SU-DHL-6 (cell line): Measurements from ENCODE around the gene SNRNP200.
A peak's percentile ranks its signal among the peaks of the same experiment; 100 is the strongest.

Source experiments
- H2AFZ ChIP-seq: fragments of 200-600 bp; sonication (generic); 2 replicates; pipeline ENCODE4 v1.6.1; 2014; ENCODE audit warnings: low read depth, mild to moderate bottlenecking, moderate library complexity, mixed read lengths, antibody characterized with exemption, low read length; ENCODE audit not compliant: severe bottlenecking
- H3F3A ChIP-seq: fragments of 200-600 bp; shearing (Covaris generic); 2 replicates; pipeline ENCODE4 v1.6.0; 2016; ENCODE audit warnings: antibody characterized with exemption, mild to moderate bottlenecking; ENCODE audit not compliant: insufficient read depth
- H3K27ac ChIP-seq: fragments of 200-600 bp; sonication (generic); 2 replicates; pipeline ENCODE4 v1.5.1; 2016; ENCODE audit warnings: low read depth, mild to moderate bottlenecking, low read length, moderate library complexity, mixed read lengths
- H3K27me3 ChIP-seq: fragments of 200-600 bp; sonication (generic), shearing (Covaris generic); 2 replicates; pipeline ENCODE4 v1.6.0; 2014; ENCODE audit warnings: mild to moderate bottlenecking, low read length
- H3K36me3 ChIP-seq: fragments of 200-600 bp; sonication (generic); 2 replicates; pipeline ENCODE4 v1.6.1; 2014; ENCODE audit warnings: mild to moderate bottlenecking, low read length, mixed read lengths
- H3K4me2 ChIP-seq: fragments of 300-600, 200-600 bp; shearing (Covaris generic), sonication (generic); 2 replicates; pipeline ENCODE4 v1.6.0; 2014; ENCODE audit warnings: low read length, low read depth, mild to moderate bottlenecking; ENCODE audit not compliant: poor library complexity, severe bottlenecking
- H3K4me3 ChIP-seq: fragments of 200-600 bp; sonication (generic); 2 replicates; pipeline ENCODE4 v1.5.1; 2014; ENCODE audit warnings: antibody characterized with exemption, low read length, mild to moderate bottlenecking, mixed read lengths; ENCODE audit not compliant: insufficient read depth, poor library complexity, severe bottlenecking
- H3K79me2 ChIP-seq: fragments of 200-600 bp; sonication (generic); 2 replicates; pipeline ENCODE4 v1.6.1; 2014; ENCODE audit warnings: mild to moderate bottlenecking, low read length, moderate library complexity; ENCODE audit not compliant: insufficient read depth
- H3K9ac ChIP-seq: fragments of 200-600 bp; sonication (generic); 2 replicates; pipeline ENCODE4 v1.7.0; 2014; ENCODE audit warnings: mild to moderate bottlenecking, low read length
- H3K9me2 ChIP-seq: fragments of 200-600 bp; sonication (generic); replicated peaks from 2 replicates; pipeline ENCODE4 v1.6.1; 2014; ENCODE audit warnings: low read length; ENCODE audit not compliant: insufficient read depth
- H3K9me3 ChIP-seq: fragments of 200-600 bp; sonication (generic); 2 replicates; pipeline ENCODE4 v1.6.1; 2014; ENCODE audit warnings: low read length, mixed read lengths; ENCODE audit not compliant: insufficient read depth
- H4K20me1 ChIP-seq: fragments of 200-600 bp; sonication (generic); 2 replicates; pipeline ENCODE4 v1.6.1; 2014; ENCODE audit warnings: low read depth, mild to moderate bottlenecking, antibody characterized with exemption, low read length, moderate library complexity, mixed read lengths
- EZH2phosphoT487 ChIP-seq: fragments of 200-600 bp; sonication (generic), shearing (Covaris generic); conservative IDR thresholded peaks from 2 replicates; pipeline ENCODE4 v1.6.1; 2018; ENCODE audit warnings: mild to moderate bottlenecking, antibody characterized with exemption, low read length, moderate library complexity, mixed read lengths
- TF ChIP-seq, protein P1 (sequence below): fragments of 200-600 bp; sonication (generic); IDR thresholded peaks from one replicate; pipeline ENCODE4 v1.5.1; 2017; ENCODE audit warnings: antibody characterized with exemption, mild to moderate bottlenecking, low read length, moderate library complexity; ENCODE audit not compliant: insufficient read depth, poor library complexity, severe bottlenecking

SNRNP200 gene

DNA sequence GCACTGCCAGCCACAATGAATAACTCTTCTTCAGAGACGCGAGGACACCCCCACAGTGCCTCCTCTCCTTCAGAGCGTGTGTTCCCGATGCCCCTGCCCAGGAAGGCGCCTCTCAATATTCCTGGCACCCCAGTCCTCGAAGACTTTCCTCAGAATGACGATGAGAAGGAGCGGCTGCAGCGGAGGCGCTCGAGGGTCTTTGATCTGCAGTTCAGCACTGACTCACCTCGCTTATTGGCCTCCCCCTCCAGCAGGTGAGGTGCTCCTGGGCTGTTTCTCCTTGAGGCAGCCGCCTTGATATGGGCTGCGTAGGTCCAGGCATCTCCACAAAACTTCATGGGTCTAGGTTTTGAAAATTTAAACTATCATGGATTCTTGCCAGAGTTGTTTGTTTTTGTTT lies 36.3 kb upstream of the SNRNP200 start:
- H3K4me3 ChIP-seq: no peak overlapping the region
- H3K9me3 ChIP-seq: no peaks in the 10 kb centered on the region
- H2AFZ ChIP-seq: no peak overlapping the region
- H3K9ac ChIP-seq: no peak overlapping the region
- H4K20me1 ChIP-seq: 0 out of 2 replicates have a peak, but pooled peaks cover 3% of the 10 kb centered on the region
- TF ChIP-seq, protein P1, sequence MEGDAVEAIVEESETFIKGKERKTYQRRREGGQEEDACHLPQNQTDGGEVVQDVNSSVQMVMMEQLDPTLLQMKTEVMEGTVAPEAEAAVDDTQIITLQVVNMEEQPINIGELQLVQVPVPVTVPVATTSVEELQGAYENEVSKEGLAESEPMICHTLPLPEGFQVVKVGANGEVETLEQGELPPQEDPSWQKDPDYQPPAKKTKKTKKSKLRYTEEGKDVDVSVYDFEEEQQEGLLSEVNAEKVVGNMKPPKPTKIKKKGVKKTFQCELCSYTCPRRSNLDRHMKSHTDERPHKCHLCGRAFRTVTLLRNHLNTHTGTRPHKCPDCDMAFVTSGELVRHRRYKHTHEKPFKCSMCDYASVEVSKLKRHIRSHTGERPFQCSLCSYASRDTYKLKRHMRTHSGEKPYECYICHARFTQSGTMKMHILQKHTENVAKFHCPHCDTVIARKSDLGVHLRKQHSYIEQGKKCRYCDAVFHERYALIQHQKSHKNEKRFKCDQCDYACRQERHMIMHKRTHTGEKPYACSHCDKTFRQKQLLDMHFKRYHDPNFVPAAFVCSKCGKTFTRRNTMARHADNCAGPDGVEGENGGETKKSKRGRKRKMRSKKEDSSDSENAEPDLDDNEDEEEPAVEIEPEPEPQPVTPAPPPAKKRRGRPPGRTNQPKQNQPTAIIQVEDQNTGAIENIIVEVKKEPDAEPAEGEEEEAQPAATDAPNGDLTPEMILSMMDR: no peak
- H3K4me2 ChIP-seq: no peak overlapping the region
- peaks cover 80% of the 10 kb centered on the region for H3K79me2 ChIP-seq
- no peak overlapping the region for H3K27ac ChIP-seq
- H3F3A ChIP-seq: no peaks in the 10 kb centered on the region
- H3K36me3 ChIP-seq: peaks cover 37% of the 10 kb centered on the region
- H3K27me3 ChIP-seq: no peaks in the 10 kb centered on the region
- H3K9me2 ChIP-seq: no peaks in the 10 kb centered on the region

DNA sequence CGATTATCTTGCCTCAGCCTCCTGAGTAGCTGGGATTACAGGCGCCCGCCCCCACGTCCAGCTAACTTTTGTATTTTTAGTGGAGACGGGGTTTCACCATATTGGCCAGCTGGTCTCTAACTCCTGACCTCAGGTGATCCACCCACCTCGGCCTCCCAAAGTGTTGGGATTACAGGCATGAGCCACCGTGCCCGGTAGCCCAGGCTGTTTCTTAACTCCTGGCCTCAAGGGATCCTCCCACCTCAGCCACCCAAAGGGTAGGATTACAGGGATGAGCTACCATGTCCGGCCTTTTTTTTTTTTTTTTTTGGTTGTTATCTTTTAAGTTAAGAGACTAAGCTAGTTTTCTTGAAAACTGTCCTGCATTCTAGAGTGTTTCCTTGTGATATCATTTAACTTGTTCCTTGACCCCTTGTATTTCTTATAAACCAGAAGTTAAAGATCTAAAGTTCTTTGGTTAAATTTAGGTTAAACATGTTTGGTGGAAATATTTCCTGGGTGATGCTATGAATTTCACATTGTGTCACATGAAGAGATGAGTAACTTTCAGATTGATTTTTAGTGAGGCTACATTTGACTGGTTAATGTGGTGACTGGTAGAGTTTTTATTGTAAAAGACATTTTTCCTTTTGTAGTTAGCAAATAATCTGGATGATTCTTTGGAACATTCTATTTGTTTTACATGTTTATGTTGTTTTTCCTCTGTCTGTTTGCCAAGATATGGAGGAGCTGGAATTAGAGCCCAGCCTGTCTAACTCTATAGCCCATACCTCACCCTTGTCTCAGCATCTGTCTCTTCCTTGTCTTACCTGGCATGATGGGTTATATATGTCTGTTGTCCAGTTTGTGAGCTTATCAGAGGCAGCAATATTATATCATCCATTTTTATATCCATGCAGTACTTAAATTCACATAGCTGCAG lies 35.4 kb upstream of the SNRNP200 start:
- H3K4me3 ChIP-seq: no peak overlapping the region
- H3K9me3 ChIP-seq: no peaks in the 10 kb centered on the region
- no peaks in the 10 kb centered on the region for H3K9me2 ChIP-seq
- no peaks in the 10 kb centered on the region for H3K27me3 ChIP-seq
- no peak overlapping the region for H3K4me2 ChIP-seq
- peaks cover 37% of the 10 kb centered on the region for H3K36me3 ChIP-seq
- H3K9ac ChIP-seq: no peak overlapping the region
- TF ChIP-seq EZH2phosphoT487: no peak
- TF ChIP-seq, protein P1: no peak
- H3F3A ChIP-seq: no peaks in the 10 kb centered on the region
- H4K20me1 ChIP-seq: 0 out of 2 replicates have a peak, but pooled peaks cover 3% of the 10 kb centered on the region
- peaks cover 86% of the 10 kb centered on the region for H3K79me2 ChIP-seq
- H2AFZ ChIP-seq: no peak overlapping the region
- no peak overlapping the region for H3K27ac ChIP-seq

DNA sequence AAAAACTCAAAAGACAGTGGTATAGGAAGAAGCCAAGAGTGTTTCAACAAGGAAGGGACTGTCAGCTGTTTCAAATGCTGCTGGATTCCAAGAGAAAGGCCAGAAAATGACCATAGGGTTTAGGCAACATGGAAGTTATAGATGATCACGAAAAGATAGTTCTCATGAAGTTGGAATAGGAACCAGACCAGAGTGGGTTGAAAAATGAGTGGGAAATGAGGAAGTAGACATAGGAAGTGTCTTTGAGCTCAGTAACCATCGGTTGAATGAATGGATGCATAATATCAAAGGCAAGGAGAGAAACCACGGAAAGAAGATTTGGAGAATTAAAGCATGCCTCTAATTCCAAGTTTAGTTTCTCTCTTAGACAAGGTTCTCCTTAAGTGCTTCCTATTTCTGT lies 31.5 kb upstream of the SNRNP200 start:
- TF ChIP-seq EZH2phosphoT487: no peak
- TF ChIP-seq, protein P1: no peak
- Histone ChIP-seq H4K20me1 (0 out of 2 replicates have a peak, but pooled peaks cover 3% of the 10 kb centered on the region), H3K9me2 (no peaks in the 10 kb centered on the region), H3K4me3 (peak overlapping the region; percentile 74), H3F3A (peaks cover 10% of the 10 kb centered on the region), H2AFZ (no peak overlapping the region), H3K9me3 (no peaks in the 10 kb centered on the region), H3K9ac (peak overlapping the region; percentile 86), H3K4me2 (peak overlapping the region; percentile 77), H3K36me3 (peaks cover 5% of the 10 kb centered on the region; the same call in 1 of the 2 replicates), H3K79me2 (peaks cover 67% of the 10 kb centered on the region), H3K27me3 (no peaks in the 10 kb centered on the region), H3K27ac (peak overlapping the region; percentile 88)
